GM12801 (cell line): ENCODE results near the gene RAPGEF2.

Experiments
- TF ChIP-seq, protein P1 (sequence below): IDR thresholded peaks from one replicate; pipeline ENCODE4 v1.5.1; 2011; ENCODE audit warnings: control low read depth; ENCODE audit not compliant: insufficient read length; ENCODE audit errors: extremely low read depth

RAPGEF2 gene

DNA sequence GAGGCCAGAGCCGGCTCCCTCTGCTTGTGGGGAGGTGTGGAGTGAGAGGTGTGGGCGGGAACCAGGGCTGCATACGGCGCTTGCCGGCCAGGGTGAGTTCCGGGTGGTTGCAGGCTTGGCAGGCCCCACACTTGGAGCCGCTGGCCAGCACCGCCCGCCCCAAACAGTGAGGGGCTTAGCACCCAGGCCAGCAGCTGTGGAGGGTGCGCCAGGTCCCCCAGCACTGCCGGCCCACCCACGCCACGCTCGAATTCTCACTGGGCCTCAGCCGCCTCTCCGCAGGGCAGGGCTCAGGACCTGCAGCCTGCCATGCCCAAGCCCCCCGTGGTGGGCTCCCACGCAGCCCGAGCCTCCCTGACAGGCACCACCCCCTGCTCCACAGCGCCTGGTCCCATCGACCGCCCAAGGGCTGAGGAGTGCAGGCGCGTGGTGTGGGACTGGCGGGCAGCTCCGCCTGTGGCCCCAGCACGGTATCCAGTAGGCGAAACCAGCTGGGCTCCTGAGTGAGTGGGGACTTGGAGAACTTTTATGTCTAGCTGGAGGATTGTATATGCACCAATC is 275.3 kb downstream of the RAPGEF2 start:
- TF ChIP-seq, protein P1, sequence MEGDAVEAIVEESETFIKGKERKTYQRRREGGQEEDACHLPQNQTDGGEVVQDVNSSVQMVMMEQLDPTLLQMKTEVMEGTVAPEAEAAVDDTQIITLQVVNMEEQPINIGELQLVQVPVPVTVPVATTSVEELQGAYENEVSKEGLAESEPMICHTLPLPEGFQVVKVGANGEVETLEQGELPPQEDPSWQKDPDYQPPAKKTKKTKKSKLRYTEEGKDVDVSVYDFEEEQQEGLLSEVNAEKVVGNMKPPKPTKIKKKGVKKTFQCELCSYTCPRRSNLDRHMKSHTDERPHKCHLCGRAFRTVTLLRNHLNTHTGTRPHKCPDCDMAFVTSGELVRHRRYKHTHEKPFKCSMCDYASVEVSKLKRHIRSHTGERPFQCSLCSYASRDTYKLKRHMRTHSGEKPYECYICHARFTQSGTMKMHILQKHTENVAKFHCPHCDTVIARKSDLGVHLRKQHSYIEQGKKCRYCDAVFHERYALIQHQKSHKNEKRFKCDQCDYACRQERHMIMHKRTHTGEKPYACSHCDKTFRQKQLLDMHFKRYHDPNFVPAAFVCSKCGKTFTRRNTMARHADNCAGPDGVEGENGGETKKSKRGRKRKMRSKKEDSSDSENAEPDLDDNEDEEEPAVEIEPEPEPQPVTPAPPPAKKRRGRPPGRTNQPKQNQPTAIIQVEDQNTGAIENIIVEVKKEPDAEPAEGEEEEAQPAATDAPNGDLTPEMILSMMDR = no peak

DNA sequence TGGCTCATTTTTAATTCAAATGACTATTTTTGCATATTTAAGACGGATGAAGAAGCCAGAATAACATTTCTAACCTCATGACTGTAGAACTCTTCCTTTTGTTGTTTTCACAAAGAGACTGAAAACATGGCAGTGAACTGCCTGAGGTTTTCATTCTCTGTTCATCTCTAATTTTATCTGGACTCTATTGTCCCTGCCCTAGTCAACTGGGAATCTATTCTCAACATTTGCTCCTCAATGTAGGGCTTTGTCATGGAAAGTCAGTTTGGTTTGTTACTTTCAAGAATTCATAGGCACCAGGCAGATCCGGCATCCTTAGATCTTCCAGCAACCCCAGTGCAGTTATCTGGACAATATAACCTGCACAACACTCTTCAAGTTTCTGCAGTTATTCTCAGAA is 277.0 kb downstream of the RAPGEF2 start:
- TF ChIP-seq, protein P1 = no peak

DNA sequence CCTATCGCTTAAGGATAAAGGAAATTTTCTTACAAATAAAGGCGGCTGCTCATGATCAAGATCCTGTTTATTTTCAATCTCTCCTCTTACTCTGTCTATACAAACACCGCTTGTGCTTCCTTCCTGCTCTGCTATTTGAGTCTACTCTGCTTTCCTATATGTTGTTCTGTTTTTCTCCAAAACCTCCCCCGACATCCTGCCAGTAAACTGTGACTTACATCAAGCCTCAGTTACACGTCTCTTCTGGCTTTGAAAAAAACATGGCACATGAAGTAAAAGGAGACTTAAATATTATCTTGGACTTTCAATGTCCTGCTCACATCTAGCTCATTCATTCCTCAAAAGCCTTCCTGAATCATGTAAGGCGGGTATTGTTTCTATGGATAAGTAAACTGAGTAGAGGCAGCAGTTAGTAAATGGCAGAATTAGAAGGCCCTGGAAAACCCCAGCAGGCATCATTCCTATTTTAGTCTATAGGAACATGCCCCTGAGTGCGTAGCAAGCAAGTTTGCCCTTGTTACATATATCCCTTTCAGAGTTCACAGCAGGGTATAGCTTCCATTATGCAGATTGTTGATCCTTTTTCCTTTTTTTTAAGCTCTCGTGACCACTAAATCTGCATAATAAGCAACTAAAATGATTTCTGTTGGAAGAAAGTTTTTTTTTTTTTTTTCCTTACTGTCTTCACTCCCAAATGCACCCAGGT is 280.1 kb downstream of the RAPGEF2 start:
- TF ChIP-seq, protein P1 = no peak

DNA sequence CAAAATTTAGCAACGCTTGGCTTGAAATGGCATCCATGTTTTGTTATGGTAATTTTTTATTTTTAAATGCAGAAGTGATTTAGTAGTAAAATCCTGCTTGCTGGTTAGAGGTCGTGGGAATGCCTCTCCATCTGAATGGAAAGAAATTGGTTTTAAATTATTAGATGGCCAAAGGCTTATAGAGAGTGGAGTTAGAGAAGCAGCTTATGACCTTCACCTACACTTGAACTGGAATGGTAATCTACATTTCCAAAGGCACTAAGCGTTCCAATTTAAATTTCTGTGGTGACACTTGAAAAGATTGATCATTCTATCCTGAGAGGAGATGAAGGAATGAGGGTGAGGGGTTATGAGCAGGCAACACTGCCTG is 280.7 kb downstream of the RAPGEF2 start:
- TF ChIP-seq, protein P1 = no peak

DNA sequence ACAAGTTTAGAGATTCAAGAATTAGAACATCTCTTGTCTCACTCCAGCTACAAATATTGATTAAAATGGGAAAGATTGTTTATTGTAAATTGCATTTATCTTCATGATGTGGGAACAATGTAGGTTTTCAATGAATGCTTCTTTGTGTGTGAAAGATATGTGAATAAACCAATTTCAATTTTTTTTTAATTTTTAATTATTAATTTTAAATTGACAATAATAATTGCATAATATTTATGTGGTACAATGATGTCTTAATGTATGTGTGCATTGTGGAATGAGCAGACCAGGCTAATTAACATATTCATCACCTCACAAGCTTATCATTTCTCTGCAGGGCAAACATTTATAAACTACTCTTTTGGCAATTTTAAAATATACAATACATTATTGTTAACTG is 281.1 kb downstream of the RAPGEF2 start:
- TF ChIP-seq, protein P1 = no peak

DNA sequence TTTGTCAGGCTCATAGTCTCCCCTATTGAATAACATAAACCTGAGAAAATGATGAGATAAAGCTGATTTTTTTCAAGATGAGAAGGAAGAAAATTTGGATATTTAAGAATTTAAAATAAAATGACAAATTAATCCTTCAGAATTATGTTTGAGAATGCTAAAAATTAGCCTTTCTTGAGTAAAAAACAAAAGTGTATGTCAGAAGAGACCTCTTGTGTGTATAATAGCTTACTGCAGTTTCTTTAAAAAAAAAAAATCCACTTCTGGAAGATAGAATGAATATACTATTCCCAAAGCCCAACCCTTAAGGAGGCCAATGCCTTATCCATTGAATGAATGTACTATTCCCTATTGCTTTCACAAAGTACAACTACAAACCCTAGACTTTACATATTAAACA is 281.8 kb downstream of the RAPGEF2 start:
- TF ChIP-seq, protein P1 = no peak

DNA sequence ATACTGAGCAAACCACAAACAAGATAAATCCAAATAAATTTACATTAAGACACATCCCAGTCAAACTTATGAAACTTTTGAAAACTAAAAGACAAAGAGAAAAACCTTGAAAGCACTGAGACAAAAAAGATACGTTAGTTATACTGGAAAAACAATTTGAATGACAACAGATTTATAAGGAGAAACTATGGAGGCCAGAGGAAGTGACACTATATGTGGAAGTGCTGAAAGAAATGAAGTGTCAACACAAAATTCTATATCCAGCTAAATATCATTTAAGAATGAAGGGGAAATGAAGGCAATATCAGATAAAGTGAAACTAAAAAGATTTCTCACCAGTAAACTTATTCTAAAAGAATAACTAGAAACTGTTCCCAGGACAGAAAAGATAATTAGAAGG is 283.7 kb downstream of the RAPGEF2 start:
- TF ChIP-seq, protein P1 = no peak

DNA sequence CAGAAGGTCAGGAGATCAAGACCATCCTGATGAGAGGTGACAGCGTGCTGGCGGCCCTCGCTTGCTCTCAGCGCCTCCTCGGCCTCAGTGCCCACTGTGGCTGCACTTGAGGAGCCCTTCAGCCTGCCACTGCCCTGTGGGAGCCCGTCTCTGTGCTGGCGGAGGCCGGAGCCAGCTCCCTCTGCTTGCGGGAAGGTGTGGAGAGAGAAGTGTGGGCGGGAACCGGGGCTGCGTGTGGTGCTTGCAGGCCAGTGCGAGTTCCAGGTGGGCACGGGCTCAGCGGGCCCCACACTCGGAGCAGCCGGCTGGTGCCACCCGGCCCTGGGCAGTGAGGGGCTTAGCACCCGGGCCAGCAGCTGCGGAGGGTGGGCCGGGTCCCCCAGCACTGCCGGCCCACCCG is 286.9 kb downstream of the RAPGEF2 start:
- TF ChIP-seq, protein P1 = no peak
